ES-I3 (cell line): ENCODE measurements around the gene KSR1.
"Not testable (repeated sequence)": the region's sequence is repeated elsewhere in the genome, so short reads cannot be mapped to it uniquely, and the experiment has no call there.

Source experiments
- H3K36me3 ChIP-seq: 2 replicates; pipeline ENCODE4 v1.6.1; 2013; ENCODE audit warnings: mild to moderate bottlenecking, low read length, control low read depth, moderate library complexity; ENCODE audit not compliant: insufficient read depth
- H3K4me1 ChIP-seq: 2 replicates; pipeline ENCODE4 v1.6.1; 2013; ENCODE audit warnings: mild to moderate bottlenecking, control low read depth, low read length; ENCODE audit not compliant: insufficient read depth
- H3K9ac ChIP-seq: 2 replicates; pipeline ENCODE4 v1.6.1; 2013; ENCODE audit warnings: low read depth, mild to moderate bottlenecking, low read length, moderate library complexity
- H3K9me3 ChIP-seq: 2 replicates; pipeline ENCODE4 v1.6.1; 2013; ENCODE audit warnings: mild to moderate bottlenecking, low read length, moderate library complexity; ENCODE audit not compliant: control insufficient read depth, insufficient read depth

KSR1 gene

DNA sequence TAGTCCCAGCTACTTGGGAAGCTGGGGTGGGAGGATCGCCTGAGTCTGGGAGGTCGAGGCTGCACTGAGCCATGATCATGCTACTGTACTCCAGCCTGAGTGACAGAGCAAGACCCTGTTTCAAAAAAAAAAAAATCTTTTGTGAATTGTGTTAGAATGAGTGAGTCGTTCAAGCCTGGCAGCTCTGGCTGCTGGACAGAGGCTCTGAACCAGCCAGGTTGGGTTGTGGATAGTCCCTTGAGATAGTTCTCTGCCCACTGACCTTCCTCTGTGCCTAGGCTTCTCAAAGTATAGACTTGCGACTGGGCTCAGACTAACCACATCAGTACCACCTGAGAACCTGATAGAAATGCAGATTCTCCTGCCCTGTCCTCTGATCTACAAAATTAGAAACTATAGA is 2.2 kb upstream of the KSR1 start:
- Histone ChIP-seq H3K4me1 (peaks cover 4% of the 10 kb centered on the region; the same call in 1 of the 2 replicates), H3K36me3 (no peaks in the 10 kb centered on the region), H3K9ac (no peak overlapping the region), H3K9me3 (no peaks in the 10 kb centered on the region)

DNA sequence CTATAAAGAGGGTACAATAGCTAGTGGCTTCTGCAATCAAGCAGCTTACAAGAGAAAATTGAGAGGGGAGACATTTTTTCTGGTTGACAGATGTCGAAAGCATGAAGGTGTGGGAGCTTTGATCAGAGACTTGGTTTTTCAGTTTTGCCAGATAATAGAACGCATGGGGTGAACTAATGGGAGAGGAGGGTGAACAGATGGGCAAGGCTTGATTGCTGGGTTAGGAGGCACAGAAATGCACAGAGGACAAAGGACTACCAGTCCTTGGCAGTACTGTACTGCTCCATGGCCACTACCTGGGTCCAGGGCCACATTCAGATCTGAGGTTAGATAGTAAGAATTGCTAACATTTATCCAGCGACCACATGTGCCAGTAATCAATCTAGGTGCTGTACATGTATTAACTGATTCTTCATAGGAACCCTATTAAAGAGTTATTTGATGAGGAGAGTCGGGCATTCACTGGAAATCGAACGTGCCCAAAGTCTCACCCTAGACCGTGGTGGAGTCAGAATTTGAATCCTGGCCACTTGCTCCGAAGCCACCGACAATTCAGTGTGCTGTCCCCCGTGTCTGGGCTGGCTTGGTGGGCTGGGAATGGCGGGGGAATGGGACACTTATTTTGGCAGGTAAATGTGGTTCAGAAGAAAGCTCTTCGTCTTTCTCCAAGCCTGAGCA is 873 bp upstream of the KSR1 start:
- Histone ChIP-seq H3K4me1 (peaks cover 9% of the 10 kb centered on the region; the same call in 1 of the 2 replicates), H3K9ac (peak overlapping the region; percentile 88; the same call in 1 of the 2 replicates), H3K36me3 (no peaks in the 10 kb centered on the region), H3K9me3 (no peaks in the 10 kb centered on the region)

DNA sequence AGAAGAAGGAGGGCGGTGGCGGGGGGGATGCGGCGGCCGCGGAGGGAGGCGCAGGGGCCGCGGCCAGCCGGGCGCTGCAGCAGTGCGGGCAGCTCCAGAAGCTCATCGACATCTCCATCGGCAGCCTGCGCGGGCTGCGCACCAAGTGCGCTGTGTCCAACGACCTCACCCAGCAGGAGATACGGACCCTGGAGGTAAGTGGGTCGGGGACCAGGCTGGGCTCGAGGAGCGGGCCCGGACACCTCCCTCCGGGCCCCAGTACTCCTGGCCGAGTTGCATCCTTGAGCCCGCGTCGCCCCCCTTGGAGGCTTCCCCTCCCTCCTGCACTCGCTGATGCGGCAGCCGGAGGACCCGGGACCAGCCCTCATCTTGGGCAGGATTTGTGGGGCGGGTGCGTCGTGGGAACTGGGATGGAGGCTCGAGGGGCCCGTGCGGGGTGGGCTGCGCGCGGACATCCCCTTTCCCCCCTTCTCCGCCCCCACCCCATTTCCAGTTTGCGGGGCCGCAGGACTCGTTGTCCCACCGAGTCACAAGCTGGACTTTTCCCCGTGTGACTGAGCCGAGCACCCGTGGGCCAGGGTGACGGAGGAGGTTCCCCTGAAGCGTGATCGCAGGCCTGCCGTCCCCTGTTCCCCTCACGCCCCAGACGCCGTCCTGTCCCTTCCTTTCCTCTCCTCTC is 572 bp downstream of the KSR1 start:
- Histone ChIP-seq H3K9ac (peak overlapping the region; percentile 88), H3K36me3 (no peaks in the 10 kb centered on the region), H3K9me3 (no peaks in the 10 kb centered on the region), H3K4me1 (peaks cover 18% of the 10 kb centered on the region; the same call in 1 of the 2 replicates)

DNA sequence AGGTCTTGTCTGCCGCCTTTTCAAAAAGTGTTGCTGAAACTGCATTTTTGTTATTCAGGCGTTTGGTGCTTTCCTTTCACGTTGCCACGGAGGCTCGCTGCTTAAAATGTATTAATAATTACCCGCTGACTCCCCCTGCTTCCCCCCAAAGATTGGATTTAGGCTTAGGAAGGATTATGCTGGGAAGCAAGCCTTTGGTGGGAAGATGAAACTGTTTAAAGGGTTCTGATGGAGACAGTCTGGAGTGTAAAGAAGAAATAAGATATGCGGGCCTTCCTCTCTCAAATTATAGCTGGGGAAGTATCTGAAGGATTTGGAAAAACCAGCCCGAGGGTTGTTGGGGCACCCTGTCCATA is 1.1 kb downstream of the KSR1 start:
- peaks cover 23% of the 10 kb centered on the region; the same call in 1 of the 2 replicates for H3K4me1 ChIP-seq
- no peaks in the 10 kb centered on the region for H3K9me3 ChIP-seq
- peak overlapping the region; percentile 88 for H3K9ac ChIP-seq
- H3K36me3 ChIP-seq, result no peaks in the 10 kb centered on the region

DNA sequence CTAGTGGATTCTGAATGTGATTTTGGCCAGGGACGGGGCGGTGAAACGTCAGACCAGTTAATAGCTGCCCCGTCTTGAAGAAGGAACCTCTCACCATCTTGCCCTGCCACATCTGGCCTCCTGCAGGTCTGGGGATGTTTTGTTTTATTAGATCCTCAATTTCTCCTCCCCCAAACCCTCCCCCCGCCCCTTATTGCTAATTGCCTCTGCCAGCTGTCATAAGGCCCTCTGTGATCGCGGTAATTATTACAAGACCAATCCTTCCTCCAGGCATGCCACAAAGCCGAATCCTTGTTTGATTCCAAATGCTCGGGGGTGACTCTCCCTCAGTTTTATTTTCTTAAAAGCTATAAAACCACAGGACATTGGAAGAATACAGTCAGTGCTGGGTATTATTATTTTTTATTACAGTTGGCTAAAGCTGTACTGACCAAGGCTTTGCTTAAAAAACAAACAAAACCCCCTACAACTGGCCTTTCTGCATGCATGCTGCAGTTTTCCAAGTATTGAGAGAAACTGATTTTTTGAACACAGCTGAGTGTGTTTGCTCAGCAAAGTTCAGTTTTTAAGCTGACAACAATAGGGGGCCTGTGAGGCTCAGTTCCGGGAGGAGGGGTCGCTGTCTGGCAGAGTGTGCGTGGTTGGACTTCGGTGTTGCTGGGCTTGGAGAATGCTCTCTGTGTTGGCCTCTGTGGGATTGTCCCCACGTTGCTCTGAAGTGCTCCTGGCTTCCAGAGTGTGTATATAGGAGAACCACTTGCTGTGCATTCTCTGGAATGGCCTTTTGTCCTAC is 1.7 kb downstream of the KSR1 start:
- H3K4me1 ChIP-seq, result peaks cover 26% of the 10 kb centered on the region
- H3K9ac ChIP-seq, result peak overlapping the region; percentile 88; the same call in 1 of the 2 replicates
- H3K36me3 ChIP-seq, result no peaks in the 10 kb centered on the region
- H3K9me3 ChIP-seq, result no peaks in the 10 kb centered on the region

DNA sequence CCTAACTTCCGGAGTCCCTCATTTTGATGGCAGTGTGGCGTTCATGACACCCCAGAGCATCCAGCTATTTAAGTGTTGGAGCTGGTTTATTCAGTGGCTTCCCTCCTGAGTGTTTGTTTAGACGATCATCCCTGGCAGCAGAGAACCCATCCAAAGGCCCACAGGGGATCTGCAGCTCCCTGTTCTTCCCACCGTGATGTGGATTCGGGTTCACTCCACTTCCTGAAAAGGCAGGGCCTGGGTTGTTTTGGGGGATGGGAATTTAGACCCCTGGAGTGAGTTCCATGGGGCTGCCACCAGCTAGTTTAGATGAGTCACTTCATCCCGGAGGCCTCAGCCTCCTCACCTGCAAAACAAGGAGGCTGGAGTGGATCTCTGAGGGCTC is 2.3 kb downstream of the KSR1 start:
- peak overlapping the region; percentile 88; the same call in 1 of the 2 replicates for H3K9ac ChIP-seq
- no peaks in the 10 kb centered on the region for H3K9me3 ChIP-seq
- H3K4me1 ChIP-seq, result peaks cover 32% of the 10 kb centered on the region
- H3K36me3 ChIP-seq, result no peaks in the 10 kb centered on the region

DNA sequence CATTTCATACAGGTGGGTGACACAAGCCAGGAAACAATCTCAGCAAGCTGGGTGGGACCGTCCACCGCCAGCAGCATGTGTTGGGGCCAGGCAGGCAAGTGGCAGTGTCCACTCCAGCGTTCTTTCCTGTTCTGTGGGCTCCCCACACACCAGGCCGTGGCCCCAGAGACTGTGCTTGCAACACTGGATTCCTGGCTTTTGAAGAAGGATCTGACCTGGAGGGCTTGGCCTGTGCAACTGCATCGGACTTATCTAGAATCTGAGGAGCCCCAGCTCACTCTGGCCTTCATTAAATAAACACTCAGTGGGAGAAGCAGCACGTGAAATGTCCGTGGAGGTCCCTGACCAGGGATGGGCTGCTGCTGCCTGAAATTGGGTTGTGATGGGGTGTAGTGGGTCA is 3.2 kb downstream of the KSR1 start:
- Histone ChIP-seq H3K9ac (no peak overlapping the region), H3K4me1 (peaks cover 40% of the 10 kb centered on the region), H3K36me3 (no peaks in the 10 kb centered on the region), H3K9me3 (no peaks in the 10 kb centered on the region)

DNA sequence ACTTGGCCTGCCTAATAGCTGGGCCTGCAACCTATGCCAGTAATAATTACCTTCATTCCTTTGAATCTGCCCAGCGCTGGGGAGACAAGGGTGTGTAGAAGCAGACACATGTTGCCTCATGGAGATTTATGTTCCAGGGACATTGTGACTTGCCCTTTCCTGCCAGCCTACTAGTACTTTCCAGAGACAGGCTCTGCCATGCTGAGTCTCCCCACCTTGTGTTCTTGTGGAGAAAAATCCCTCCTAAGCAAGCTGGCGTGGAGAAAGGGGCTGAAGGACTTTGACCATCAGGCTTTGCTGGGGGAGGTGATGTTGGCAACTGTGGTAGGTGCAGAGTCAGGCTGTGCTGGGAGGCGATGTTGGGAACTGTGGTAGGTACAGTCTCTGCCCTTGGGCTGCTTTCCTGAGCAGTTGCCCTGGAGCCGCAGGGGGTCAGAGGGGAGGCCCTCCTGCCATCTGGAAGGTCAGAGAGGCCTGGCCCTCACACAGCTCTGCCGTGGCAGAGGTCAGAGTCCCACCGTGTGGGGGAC is 4.0 kb downstream of the KSR1 start:
- Histone ChIP-seq H3K9ac (no peak overlapping the region), H3K9me3 (no peaks in the 10 kb centered on the region), H3K36me3 (no peaks in the 10 kb centered on the region), H3K4me1 (peaks cover 40% of the 10 kb centered on the region)

DNA sequence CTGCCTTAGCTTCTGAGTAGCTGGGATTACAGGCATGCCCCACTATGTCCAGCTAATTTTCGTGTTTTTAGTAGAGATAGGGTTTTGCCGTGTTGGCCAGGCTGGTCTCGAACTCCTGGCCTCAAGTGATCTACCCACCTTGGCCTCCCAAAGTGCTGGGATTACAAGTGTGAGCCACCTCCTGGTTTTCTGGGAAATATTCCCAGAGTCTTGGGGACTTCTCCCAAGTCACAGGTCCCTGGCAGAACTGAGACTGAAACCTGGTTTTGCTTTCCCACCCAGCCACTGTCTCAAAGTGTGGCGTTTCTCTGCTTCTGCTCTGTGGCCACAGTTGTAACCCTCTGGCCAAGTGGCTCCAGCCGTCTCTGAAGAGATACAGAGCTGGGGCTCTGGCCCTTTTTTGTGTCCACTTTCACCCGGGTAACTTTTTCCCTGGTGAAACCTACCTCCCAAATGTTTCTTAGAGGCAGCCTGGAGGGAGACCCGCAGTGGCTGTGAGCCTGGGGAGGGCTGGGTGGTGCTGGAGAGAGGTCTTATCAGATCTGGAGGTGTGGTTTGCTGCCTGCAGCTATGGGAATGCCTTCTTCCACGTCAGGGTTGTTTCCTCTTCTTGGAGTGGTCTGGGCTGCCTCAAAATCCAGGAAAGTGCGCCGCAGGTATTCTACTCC is 5.1 kb downstream of the KSR1 start:
- Histone ChIP-seq H3K36me3 (no peaks in the 10 kb centered on the region), H3K9ac (no peak overlapping the region), H3K4me1 (peaks cover 46% of the 10 kb centered on the region), H3K9me3 (no peaks in the 10 kb centered on the region)

DNA sequence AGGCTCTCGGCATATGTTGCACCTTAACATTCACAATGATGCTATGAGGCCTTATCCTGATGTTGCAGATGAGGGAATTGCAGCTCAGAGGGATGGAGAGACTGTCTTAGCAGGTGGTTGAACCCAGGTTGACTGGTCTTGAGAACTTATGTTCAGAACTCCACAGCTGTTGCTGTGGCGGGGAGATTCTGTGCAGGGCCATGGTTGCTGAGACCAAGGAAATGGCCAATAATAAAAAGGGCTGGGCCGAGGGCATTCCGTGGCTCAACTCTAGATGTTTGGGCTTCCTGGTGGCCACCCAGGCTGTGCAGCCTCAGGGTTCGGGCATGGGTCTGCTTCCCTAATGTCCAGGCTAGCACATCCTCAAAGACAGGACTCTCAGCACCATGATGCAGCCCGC is 5.9 kb downstream of the KSR1 start:
- Histone ChIP-seq H3K36me3 (no peaks in the 10 kb centered on the region), H3K9me3 (no peaks in the 10 kb centered on the region), H3K9ac (no peak overlapping the region), H3K4me1 (peaks cover 55% of the 10 kb centered on the region)

DNA sequence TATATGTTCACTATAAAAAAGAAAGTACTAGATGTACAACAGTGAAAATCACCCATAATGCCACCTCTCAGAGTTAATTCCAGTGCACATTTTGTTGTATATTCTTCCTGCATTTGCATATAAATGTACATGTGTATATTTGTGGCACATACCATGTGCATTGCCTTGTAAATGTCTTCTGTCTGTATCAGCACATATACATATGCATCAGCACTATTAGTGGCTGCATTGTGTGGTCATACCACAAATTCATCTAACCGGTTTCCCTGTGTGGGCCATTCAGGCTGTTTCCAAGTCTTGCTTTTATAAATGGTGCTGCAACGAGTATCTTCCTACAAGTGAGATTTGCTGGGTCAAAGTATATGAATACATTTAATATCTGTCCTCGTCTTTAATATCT is 6.5 kb downstream of the KSR1 start:
- Histone ChIP-seq H3K9ac (no peak overlapping the region), H3K36me3 (no peaks in the 10 kb centered on the region), H3K9me3 (no peaks in the 10 kb centered on the region), H3K4me1 (peaks cover 55% of the 10 kb centered on the region)

DNA sequence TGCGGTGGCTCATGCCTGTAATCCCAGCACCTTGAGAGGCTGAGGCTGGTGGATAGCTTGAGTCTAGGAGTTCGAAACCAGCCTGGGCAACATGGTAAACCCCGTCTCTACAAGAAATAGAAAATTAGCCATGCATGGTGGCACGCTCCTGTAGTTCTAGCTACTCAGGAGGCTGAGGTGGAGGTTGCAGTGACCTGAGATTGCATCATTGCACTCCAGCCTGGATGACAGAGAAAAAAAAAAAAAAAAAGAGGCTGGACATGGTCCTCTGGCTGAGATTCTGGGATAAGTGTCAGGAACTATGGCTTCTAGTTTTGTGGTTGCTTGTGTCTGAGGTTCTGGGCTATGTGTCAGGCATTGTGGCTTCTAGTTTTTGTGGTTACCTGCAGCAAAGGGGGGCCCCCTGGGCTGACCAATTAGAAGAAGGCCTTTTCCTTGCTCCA is 7.0 kb downstream of the KSR1 start:
- peaks cover 55% of the 10 kb centered on the region for H3K4me1 ChIP-seq
- H3K9ac ChIP-seq, result no peak overlapping the region
- H3K9me3 ChIP-seq, result no peaks in the 10 kb centered on the region
- H3K36me3 ChIP-seq, result no peaks in the 10 kb centered on the region

DNA sequence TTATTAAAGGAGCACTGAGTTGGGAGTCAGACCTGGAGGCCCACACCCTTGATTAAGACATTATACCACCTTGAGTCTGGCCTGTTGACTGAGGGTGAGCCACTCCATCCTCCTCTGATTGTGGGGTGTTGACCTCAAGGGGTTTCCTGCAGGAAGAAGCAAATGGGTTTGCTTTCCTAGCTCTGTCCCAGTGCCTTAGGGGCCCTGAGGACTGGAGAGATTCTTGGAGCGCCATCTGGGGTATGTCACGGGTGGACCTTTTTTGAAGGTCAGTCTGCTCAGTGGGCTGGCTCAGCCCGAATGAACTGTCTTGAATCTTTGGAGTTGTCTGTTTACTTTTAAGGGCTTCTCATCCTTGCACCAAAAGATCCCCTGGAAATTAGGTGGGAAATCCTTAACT is 7.8 kb downstream of the KSR1 start:
- not testable (repeated sequence) for H3K9me3 ChIP-seq, H3K36me3 ChIP-seq, H3K9ac ChIP-seq
- peaks cover 59% of the 10 kb centered on the region for H3K4me1 ChIP-seq

DNA sequence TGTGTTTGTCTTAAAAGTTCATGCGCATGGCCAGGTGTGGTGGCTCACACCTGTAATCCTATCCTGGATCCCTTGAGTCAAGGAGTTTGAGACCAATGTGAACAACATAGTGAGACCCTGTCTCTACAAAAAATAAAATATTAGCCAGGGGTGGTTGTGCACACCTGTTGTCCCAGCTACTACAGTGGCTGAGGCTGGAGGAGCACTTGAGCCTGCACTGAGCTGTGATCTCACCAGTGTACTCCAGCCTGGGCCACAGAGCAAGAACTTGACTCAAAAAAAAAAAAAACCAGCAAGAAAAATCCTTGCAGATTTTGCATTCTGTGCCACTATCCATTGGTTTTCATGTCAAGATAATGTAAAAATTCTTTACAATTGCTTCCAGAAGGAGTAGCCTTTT is 8.2 kb downstream of the KSR1 start:
- Histone ChIP-seq H3K9me3 (no peaks in the 10 kb centered on the region), H3K36me3 (no peaks in the 10 kb centered on the region), H3K9ac (no peak overlapping the region), H3K4me1 (peaks cover 62% of the 10 kb centered on the region)
